T-helper 9 cell (primary cell): ENCODE data around the gene DCN.

Experiments
- DNase-seq: peaks from one replicate; pipeline ENCODE4 v3.0.0-alpha.2; 2020

DCN gene

GRCh38 chr12:91185421-91185820 is 2.8 kb upstream of the DCN start:
- no peak for DNase-seq

- no peak for DNase-seq
These were observed 934 bp upstream of the DCN start for GRCh38 chr12:91183551-91183950.

- DNase-seq, result no peak
These were observed 1.8 kb downstream of the DCN start for GRCh38 chr12:91180582-91181395.

DNA sequence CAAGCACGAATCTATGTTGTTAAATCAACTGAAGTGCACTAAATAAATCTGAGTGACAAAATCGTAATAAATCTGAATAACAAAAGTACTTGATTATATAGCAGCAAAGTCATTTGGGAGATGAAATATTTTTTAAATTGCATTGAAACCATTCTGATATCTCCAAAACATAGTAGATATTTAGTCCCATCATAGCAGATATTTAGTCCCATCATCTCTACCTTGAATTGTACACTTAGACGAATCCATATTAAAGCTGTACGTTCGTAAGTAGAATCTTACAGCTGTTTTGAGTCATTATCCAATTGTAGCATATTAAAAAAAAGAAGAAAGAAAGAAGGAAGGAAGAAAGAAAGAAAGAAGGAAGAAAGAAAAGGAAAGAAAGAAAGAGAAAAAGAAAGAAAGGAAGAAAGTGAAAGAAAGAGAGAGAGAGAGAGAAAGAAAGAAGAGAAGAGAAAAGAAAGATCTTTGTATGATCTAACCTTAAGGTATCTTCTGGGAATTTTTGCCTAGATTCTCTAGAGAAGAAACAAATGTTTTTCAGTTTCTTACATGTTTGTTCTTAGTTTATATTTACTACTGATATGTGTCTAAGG is 2.6 kb downstream of the DCN start:
- DNase-seq, result no peak

DNA sequence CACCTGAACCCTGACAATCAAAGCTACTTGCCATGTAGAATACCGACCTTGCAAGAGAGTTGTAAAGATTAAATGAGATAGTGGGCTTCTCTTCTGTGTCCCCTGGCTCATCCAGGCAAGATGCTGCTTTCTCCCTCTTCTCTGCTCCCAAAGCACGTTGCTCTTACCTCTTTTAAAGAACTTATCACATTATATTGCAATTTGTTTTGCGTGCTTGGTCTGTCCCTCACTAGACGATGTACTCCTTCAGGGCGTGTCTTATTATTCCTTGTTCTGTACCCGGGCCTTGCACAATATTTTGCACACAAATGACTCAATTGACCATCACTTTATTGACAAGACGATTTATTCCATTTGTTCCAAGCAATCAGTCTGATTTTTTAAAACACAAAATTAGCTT is 3.3 kb downstream of the DCN start:
- no peak for DNase-seq

DNA sequence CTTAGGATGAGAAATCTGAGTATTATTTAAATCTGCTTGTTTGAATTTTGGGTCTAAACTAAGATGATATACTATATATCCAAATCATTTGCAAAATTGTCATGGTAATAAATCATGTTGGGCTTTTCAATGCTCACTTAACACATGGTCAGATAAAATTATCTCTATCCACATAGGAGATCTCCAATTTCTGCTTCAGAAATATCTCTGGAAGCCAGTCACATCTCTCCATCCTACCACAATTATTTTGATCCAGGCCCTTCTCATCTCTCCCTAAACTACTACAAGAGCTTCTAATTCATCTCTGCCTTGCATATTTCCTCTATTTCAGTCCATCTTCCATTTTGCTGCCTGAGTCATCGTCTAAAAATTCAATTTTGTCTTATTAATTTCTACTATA is 3.8 kb downstream of the DCN start:
- no peak for DNase-seq

DNA sequence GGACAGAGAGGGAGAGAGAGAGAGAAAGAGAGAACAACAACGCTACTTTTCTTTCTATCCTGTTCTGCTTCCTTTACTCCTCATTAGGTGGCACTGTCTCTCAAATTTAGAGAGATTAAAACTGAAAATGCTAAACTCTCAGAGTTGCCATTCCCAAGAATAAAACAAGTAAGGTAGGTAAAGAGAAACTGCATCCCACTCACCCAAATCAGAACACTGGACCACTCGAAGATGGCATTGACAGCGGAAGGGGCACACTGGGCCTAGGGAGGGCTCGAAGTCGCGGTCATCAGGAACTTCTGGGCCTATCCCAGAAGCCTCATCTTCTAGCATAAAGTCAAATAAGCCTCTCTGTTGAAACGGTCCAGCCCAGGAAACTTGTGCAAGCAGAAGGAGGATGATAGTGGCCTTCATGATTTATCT is 4.5 kb downstream of the DCN start:
- DNase-seq, result no peak

DNA sequence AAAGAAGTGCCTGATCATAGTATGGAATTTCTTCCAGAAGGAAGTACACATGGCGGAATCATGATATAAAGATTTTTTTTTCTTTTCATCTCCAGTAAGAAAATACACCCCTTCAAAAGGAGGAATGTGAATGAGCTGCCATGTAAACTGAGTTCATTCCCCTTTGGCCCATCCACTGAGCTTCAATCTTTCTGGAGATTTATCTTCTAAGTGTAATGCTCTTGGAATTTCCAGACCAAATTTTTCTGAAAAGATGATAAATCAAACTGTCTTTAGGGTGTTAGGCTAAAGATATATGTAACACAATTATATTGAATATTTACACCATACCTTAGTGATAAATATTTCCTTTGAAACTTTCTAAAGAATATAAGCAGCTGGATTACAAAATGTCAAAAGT is 5.2 kb downstream of the DCN start:
- no peak for DNase-seq

DNA sequence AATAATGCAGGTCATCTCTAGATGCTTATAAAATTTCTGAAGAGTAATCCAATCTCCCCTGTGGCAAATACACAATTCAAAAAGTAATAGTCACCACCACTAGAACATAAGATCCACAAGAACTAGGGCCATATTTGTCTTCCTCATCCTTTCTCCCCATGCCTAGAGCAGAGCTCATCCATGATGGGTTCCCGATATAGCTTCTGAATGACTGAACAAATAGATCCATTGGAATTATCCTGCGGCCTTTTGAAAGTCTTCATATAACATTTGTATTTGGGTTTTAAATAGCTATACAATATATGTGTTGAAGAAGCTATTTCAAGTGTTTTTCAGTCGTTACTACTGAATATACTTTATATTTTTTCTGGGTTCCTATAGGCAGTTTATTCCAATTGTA is 5.7 kb downstream of the DCN start:
- no peak for DNase-seq

DNA sequence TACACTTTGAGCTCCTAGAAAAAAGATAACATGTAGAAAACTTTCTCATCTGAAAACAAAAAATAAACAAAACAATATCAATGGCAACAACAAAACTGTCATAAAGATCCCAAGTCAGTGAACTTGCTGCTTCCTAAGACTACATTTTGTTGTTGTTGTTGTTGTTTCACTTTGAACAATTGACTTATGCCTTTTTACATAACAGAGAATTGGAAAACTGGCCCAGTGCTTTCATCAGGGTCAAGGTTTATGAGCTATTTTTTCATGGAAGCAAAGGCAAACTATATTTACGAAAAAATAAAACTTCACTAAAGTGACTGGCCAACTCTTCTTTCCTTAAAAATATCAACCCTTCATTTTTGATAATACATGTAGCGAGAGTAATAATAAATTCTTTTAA is 6.3 kb downstream of the DCN start:
- no peak for DNase-seq

DNA sequence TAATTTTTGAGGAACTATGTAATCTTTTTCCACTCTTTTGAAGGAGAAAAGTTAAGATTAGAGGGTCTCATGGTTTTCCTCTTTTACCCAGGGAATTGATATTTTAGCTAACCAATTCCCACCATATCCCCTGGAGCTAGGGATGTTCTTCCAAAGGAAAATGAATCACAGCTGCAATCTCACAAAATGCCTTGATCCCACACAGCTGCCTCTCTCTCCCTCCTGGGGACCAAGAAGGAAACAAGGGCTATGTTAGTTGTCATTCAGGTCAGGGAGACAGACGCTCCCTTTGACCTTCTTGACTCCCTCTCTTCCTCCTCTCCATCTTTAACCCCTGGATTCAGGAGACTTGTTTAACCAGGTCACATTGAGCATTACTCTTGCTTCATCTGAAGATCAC is 9.5 kb downstream of the DCN start:
- DNase-seq, result no peak

GRCh38 chr12:91172096-91172495 is 10.5 kb downstream of the DCN start:
- DNase-seq, result no peak

DNA sequence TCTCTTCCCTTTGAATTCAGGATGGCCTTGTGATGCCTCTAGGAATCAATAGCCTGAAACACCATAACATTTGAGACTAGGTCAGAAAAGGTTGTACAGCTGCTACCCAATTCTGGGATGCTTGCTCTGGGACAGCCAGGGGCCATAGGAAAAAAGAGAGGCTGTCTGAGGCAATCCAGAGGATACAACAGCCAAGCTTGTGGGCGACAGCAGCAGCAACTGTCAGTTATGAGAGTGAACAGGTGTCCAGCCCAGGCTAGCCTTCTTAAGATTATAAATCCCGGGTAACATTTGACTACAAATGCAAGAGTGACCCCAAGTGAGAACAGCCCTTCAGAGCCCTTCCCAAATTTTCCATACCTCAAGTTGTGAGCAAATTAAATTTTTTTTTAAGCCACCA is 11.1 kb downstream of the DCN start:
- no peak for DNase-seq

DNA sequence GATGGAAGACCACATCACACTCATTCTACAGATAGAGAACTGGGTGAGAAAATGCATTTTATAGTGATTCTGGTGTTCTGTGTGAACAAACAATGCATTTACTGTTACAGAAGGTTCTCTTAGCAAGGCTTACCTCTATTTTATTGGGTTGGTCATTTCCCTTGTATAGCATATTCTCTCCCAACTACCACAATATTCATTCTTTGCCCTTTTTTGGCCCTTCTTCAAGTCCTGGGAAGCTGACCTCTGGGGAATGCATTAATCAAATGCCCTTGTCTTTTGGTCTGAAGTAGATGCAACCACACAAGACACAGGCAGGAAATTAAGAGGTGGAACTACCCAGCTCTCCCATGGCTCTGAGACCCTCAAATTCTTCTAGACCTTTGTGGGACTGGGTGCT is 19.5 kb downstream of the DCN start:
- DNase-seq, result no peak

DNA sequence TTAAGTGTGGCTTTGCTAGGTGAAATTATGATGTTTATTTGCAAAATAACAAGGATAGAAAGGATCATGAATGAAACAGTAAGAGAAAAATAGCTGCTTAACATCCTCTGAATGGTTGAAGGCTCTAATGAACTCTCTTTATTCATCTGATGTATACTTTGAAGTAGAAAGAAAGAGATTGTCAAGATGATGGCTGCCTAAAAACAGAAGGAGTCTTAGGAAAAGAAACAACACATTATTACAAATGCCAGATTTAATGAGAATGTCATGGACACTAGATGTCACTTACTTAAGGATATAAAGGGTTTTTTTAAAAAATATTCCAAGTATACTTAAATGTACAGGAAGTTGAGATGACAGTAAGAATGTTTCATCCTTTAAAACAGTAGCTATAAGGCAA is 21.6 kb downstream of the DCN start:
- no peak for DNase-seq

GRCh38 chr12:91155990-91156389 is 26.6 kb downstream of the DCN start:
- no peak for DNase-seq

- DNase-seq, result no peak
These were observed 28.5 kb downstream of the DCN start for GRCh38 chr12:91154131-91154530.

DNA sequence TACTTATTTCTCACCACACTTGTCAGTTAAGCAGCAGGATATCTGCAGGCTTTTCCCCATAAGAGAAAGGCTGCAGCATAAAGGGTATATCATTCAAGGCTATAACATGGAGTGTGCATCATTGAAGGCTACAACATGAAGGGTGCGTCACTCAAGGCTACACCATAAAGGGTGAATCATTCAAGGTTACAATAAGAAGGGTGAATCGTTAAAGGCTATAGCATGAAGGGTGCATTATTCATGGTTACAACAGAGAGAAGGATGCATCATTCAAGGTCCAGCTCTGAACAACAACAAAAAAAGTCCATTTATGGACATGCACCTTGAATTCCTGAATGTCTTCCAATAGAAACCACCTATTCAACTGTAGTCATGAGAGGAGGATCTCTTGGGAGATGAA is 38.6 kb downstream of the DCN start:
- no peak for DNase-seq

DNA sequence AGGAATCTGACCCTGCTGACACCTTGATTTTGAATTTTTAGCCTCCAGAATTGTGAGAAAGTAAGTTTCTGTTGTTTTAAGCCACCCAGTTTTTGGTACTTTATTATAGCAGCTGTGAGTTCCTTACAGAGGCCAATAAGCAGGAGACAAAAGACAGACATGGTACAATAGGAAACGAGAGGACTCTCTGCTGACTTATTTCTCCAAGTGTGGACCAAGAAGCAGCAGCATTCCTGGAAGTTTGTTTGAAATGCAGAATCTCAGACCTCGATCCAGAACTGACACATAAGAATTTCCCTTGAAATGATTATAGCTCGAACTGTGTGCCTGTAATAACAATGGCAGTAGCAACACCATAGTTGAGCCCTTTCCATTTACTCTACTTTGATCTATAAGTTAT is 39.4 kb downstream of the DCN start:
- no peak for DNase-seq

- DNase-seq, result no peak
These were observed 40.4 kb downstream of the DCN start for GRCh38 chr12:91142221-91142631.

- no peak for DNase-seq
These were observed 42.3 kb downstream of the DCN start for GRCh38 chr12:91140026-91140931.

- no peak for DNase-seq
These were observed 43.3 kb downstream of the DCN start for GRCh38 chr12:91139286-91139685.

GRCh38 chr12:91138337-91138920 is 44.2 kb downstream of the DCN start:
- DNase-seq, result no peak
